Subcutaneous abdominal adipose tissue (tissue), 5 donors: Measurements from ENCODE around the gene TMEM101.
"Not testable (repeated sequence)": the region's sequence is repeated elsewhere in the genome, so short reads cannot be mapped to it uniquely, and the experiment has no call there.

ENCODE experiments used
- H3K27ac ChIP-seq: one replicate; pipeline ENCODE4 v1.7.0; 2013; ENCODE audit warnings: low read depth, mild to moderate bottlenecking, inconsistent platforms, low read length, moderate library complexity
- H3K27me3 ChIP-seq, 5 donors: one replicate each; pipeline ENCODE4 v1.7.0; 2013; ENCODE audit warnings: low read length in 5 of 5, inconsistent platforms in 1 of 5; ENCODE audit not compliant: control insufficient read depth in 5 of 5, insufficient read depth in 4 of 5
- H3K36me3 ChIP-seq, 5 donors: one replicate each; pipeline ENCODE4 v1.7.0; 2013; ENCODE audit warnings: low read length in 5 of 5; ENCODE audit not compliant: control insufficient read depth in 5 of 5, insufficient read depth in 5 of 5
- H3K4me1 ChIP-seq, 5 donors: one replicate each; pipeline ENCODE4 v1.7.0; 2013; ENCODE audit warnings: low read length in 5 of 5, mild to moderate bottlenecking in 3 of 5, moderate library complexity in 1 of 5; ENCODE audit not compliant: control insufficient read depth in 5 of 5, insufficient read depth in 5 of 5
- H3K4me3 ChIP-seq, 5 donors: one replicate each; pipeline ENCODE4 v1.7.0; 2013; ENCODE audit warnings: low read length in 5 of 5, low read depth in 1 of 5
- H3K9ac ChIP-seq, 5 donors: one replicate each; pipeline ENCODE4 v1.7.0; 2013; ENCODE audit warnings: low read length in 5 of 5, mild to moderate bottlenecking in 4 of 5, moderate library complexity in 3 of 5
- H3K9me3 ChIP-seq, 5 donors: one replicate each; pipeline ENCODE4 v1.7.0; 2013; ENCODE audit warnings: low read length in 5 of 5; ENCODE audit not compliant: control insufficient read depth in 5 of 5
- donor health status: healthy.
- donor health status: healthy.
- donor health status: healthy.
- donor health status: healthy.
- donor health status: healthy.

Gene TMEM101

DNA sequence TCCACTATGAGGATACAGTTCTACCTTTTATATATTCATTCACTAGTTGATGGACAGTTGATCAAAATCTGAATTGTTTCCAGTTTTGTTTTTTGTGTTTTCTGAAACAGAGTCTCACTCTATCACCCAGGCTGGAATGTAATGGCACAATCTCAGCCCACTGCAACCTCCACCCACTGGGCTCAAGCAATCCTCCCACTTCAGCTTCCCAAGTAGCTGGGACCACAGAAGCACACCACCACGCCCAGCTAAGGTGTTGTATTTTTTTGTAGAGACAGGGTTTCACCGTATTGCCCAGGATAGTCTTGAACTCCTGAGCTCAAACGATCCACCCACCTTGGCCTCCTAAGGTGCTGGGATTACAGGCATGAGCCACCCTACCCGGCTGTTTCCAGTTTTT is 30.7 kb upstream of the TMEM101 start:
- Histone ChIP-seq H3K4me3 (no peak overlapping the region), H3K4me1 (peaks cover 0 to 27% (median 23%) of the 10 kb centered on the region in 5 donors), H3K27me3 (no peaks in the 10 kb centered on the region), H3K36me3 (peaks cover 0 to 28% (median 15%) of the 10 kb centered on the region in 5 donors), H3K27ac (no peak overlapping the region), H3K9me3 (no peaks in the 10 kb centered on the region), H3K9ac (no peak overlapping the region)

GRCh38 chr17:44044071-44044470 is 29.3 kb upstream of the TMEM101 start:
- Histone ChIP-seq H3K36me3 (peaks cover 0 to 20% (median 2%) of the 10 kb centered on the region in 5 donors), H3K4me3 (no peak overlapping the region), H3K9ac (no peak overlapping the region), H3K4me1 (peaks cover 0 to 34% (median 29%) of the 10 kb centered on the region in 5 donors), H3K27ac (peak overlapping the region; percentile 39), H3K9me3 (no peaks in the 10 kb centered on the region), H3K27me3 (no peaks in the 10 kb centered on the region)

DNA sequence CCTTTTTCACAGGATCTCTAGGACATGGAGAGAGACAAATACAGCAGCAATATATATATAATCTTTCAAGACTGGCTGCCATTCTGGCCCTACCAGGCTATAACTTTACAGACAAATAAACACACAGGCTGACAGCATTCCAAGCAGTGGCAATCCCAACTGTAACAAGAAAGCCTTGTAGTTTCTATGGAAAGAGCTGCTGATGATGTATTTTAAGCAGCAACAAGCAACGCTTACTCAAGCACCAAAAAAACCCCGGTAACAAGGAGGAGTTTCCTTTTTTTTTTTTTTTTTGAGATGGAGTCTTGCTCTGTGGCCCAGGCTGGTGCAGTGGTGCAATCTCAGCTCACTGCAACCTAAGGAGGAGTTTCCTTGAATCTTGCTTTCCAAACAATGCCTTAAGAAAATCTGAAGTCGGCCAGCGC is 28.5 kb upstream of the TMEM101 start:
- H3K9ac ChIP-seq: peak overlapping the region in 2 of 5 donors; percentile 35 to 46
- H3K4me3 ChIP-seq: no peak overlapping the region
- H3K27me3 ChIP-seq: no peaks in the 10 kb centered on the region
- peak overlapping the region; percentile 39 for H3K27ac ChIP-seq
- H3K4me1 ChIP-seq: peaks cover 0 to 34% (median 29%) of the 10 kb centered on the region in 5 donors
- H3K36me3 ChIP-seq: peaks cover 0 to 12% (median 4%) of the 10 kb centered on the region in 5 donors
- H3K9me3 ChIP-seq: no peaks in the 10 kb centered on the region

DNA sequence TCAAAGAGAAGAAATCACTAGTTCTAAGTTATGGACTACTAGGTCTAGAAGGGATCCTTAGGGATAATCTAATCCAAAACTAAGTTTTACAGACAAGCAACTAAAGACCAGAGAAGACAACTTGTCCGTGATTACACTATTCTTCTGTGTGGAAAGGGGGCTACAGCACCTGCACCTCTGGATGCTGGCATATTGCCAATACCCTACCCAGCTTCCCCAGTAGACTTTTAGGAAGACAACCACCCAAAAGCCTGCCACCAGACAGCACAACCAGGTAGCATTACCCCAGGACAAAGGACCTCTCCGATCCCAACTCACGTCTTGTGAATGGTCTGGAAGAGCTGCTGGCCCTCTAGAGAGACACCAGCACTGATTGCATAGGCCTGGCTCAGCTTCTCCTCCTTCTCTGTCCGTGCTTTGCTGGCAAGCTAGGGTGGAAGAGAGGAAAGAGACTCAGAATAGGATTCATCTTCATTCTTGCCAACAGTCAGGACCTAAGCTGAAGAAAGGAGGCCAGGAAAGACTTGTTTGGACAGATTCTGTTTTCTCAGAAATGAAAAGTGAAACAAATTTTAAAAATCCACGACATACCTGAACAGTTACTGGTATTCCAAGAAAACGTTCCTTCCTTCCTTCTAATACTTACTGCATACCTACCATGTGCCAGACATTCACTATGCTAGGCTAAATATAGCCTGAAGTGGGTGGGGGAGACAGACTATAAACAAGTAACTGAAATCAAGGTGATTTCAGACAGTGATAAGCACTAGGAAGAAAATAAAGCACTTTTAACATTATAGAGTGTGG is 25.3 kb upstream of the TMEM101 start:
- no peak overlapping the region for H3K27ac ChIP-seq
- H3K27me3 ChIP-seq: no peaks in the 10 kb centered on the region
- H3K4me3 ChIP-seq: no peak overlapping the region
- H3K4me1 ChIP-seq: peaks cover 0 to 39% (median 35%) of the 10 kb centered on the region in 5 donors
- peak overlapping the region in 2 of 5 donors; percentile 42 to 63 for H3K9ac ChIP-seq
- H3K9me3 ChIP-seq: no peaks in the 10 kb centered on the region
- H3K36me3 ChIP-seq: peaks cover 0 to 27% (median 24%) of the 10 kb centered on the region in 5 donors

- no peak overlapping the region for H3K27ac ChIP-seq
- peaks cover 0 to 36% (median 32%) of the 10 kb centered on the region in 5 donors for H3K36me3 ChIP-seq
- H3K4me3 ChIP-seq: no peak overlapping the region
- no peak overlapping the region for H3K9ac ChIP-seq
- no peaks in the 10 kb centered on the region for H3K27me3 ChIP-seq
- peaks cover 0 to 31% (median 25%) of the 10 kb centered on the region in 5 donors for H3K4me1 ChIP-seq
- H3K9me3 ChIP-seq: no peaks in the 10 kb centered on the region
Measured at GRCh38 chr17:44038604-44039011, 23.8 kb upstream of the TMEM101 start.

DNA sequence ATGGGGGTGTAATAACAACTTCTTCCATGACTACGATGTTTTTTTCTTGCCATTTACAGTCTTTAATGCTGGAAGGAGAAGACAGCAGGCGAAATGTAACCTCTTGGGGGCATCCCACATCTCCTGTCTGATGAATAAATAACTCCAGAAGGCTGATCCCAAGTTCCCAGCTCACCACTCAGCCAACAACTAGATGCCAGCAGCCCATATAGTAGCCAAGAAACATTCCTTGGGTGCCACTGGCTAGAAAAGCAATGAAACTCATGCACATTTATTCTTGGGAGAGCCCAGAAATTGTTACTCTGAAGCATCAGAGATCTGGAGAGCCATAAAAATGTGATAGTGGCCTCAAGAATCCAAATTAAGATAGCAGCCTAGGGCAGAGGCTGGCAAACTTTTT is 22.7 kb upstream of the TMEM101 start:
- no peak overlapping the region for H3K27ac ChIP-seq
- no peak overlapping the region for H3K4me3 ChIP-seq
- H3K27me3 ChIP-seq: no peaks in the 10 kb centered on the region
- peaks cover 0 to 45% (median 40%) of the 10 kb centered on the region in 5 donors for H3K36me3 ChIP-seq
- no peaks in the 10 kb centered on the region for H3K9me3 ChIP-seq
- no peak overlapping the region for H3K9ac ChIP-seq
- H3K4me1 ChIP-seq: peaks cover 0 to 25% (median 18%) of the 10 kb centered on the region in 5 donors

GRCh38 chr17:44034688-44035087 is 19.9 kb upstream of the TMEM101 start:
- H3K27me3 ChIP-seq, H3K27ac ChIP-seq, H3K4me3 ChIP-seq, H3K9me3 ChIP-seq, H3K9ac ChIP-seq, H3K4me1 ChIP-seq: not testable (repeated sequence)
- H3K36me3 ChIP-seq: peaks cover 7 to 59% (median 48%) of the 10 kb centered on the region in 5 donors

- H3K36me3 ChIP-seq: peaks cover 7 to 61% (median 55%) of the 10 kb centered on the region in 5 donors
- no peaks in the 10 kb centered on the region for H3K27me3 ChIP-seq
- H3K9ac ChIP-seq: no peak overlapping the region
- peaks cover 0 to 8% (median 4%) of the 10 kb centered on the region in 5 donors for H3K4me1 ChIP-seq
- no peak overlapping the region for H3K4me3 ChIP-seq
- no peak overlapping the region for H3K27ac ChIP-seq
- H3K9me3 ChIP-seq: no peaks in the 10 kb centered on the region
Measured at GRCh38 chr17:44033861-44034408, 19.2 kb upstream of the TMEM101 start.

- Histone ChIP-seq H3K4me1 (no peaks in the 10 kb centered on the region), H3K9me3 (no peaks in the 10 kb centered on the region), H3K9ac (no peak overlapping the region), H3K36me3 (peaks cover 7 to 47% (median 34%) of the 10 kb centered on the region in 5 donors), H3K27me3 (no peaks in the 10 kb centered on the region), H3K4me3 (no peak overlapping the region), H3K27ac (no peak overlapping the region)
Measured at GRCh38 chr17:44030482-44030881, 15.7 kb upstream of the TMEM101 start.

DNA sequence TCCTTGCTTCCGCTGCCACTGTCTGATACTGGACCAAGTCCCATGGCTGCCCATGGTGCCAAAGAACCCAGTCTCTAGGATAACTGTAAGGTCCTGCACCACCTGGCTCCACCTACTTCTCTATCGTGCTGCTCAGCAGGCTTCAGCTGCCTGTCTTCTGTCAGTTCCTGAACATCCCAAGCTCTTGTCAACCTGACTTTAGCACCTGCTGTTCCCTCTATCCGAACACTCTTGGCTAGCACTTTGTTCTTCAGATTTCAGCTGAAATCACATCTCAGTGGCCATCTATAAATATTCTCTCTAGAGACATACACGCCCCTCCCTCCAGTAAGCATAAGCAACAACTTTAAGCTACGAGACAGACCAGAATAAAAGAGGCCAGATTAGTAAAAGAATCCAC is 15.0 kb upstream of the TMEM101 start:
- Histone ChIP-seq H3K9ac (no peak overlapping the region), H3K27me3 (no peaks in the 10 kb centered on the region)

More for the DNA sequence above, 15.0 kb upstream of the TMEM101 start:
- Histone ChIP-seq H3K27ac (no peak overlapping the region), H3K9me3 (no peaks in the 10 kb centered on the region), H3K36me3 (peaks cover 7 to 49% (median 34%) of the 10 kb centered on the region in 5 donors), H3K4me3 (no peak overlapping the region), H3K4me1 (no peaks in the 10 kb centered on the region)
